K562 (cell line): Measurements from ENCODE around the gene CNPPD1. TPM values are rescaled to one million over a fixed set of nuclear protein-coding genes. Genes with fewer than 3 reads are reported as not detected.
A peak's percentile ranks its signal among the peaks of the same experiment; 100 is the strongest.

ENCODE experiments used
- ATAC-seq: fragments of 200-7000 bp; cut with Tn5 transposase; 3 replicates; pipeline ENCODE4 v1.9.1; 2020; ENCODE audit warnings: moderate library complexity
- Bru-seq: library from RNA; stranded (reverse); fragments of 400-500 nt; gene quantifications from one replicate; lab custom pipeline; 2021; lab: Mats Ljungman, UMichigan
- BruChase-seq, 2 experiments: library from RNA; stranded (reverse); fragments of 400-500 nt; gene quantifications; one replicate each; lab custom pipeline; 2021; lab: Mats Ljungman, UMichigan
- BruUV-seq: library from RNA; stranded (reverse); fragments of 400-500 nt; replicated peaks from 2 replicates; lab custom pipeline; 2021; lab: Mats Ljungman, UMichigan
- CTCF ChIA-PET: fragments of 300-600 bp; formaldehyde crosslinking; extraction: SDS; loops from one replicate; lab custom pipeline; 2021; ENCODE audit warnings: low intra/inter-chr PET ratio; lab: Yijun Ruan, JAX
- POLR2A ChIA-PET: fragments of 300-600, 350-650 bp; sonication (Branson Sonifier 250); formaldehyde crosslinking; extraction: SDS; loops from one replicate; lab custom pipeline; 2021; ENCODE audit warnings: antibody characterized with exemption, inconsistent platforms; lab: Yijun Ruan, JAX
- DNase-seq, 4 experiments: peaks; one replicate each; pipeline versions ENCODE4 v3.0.0 to v3.0.0-alpha.2; 2011 to 2018; ENCODE audit warnings: low spot score in 3 of 4, mixed read lengths in 3 of 4; ENCODE audit errors: extremely low read depth in 1 of 4
- FAIRE-seq: peaks from 2 replicates; lab custom pipeline; 2011; peaks lifted over from hg19 to GRCh38; lab: Jason Lieb, UNC
- H2AFZ ChIP-seq: 2 replicates; pipeline ENCODE4 v1.6.0; 2011; ENCODE audit warnings: low read depth, low read length, control low read depth, inconsistent platforms
- H3K27ac ChIP-seq: fragments of 200-600 bp; 3 replicates; pipeline ENCODE4 v1.8.0; 2011; ENCODE audit warnings: low read depth, mild to moderate bottlenecking, control low read depth, inconsistent platforms, low read length, moderate library complexity, mixed read lengths; ENCODE audit errors: extremely low read depth
- H3K27me3 ChIP-seq, 2 experiments: fragments of 300-600 bp in 1 of 2; 2 replicates in 1 of 2; 3 replicates in 1 of 2; pipeline versions ENCODE4 v1.6.0 to v1.8.0; 2011; ENCODE audit warnings: inconsistent platforms in 2 of 2, low read length in 2 of 2, mild to moderate bottlenecking in 1 of 2, mixed read lengths in 1 of 2, moderate library complexity in 1 of 2; ENCODE audit not compliant: control insufficient read depth in 2 of 2, insufficient read depth in 2 of 2
- H3K36me3 ChIP-seq: fragments of 300-600 bp; 3 replicates; pipeline ENCODE4 v1.8.0; 2011; ENCODE audit warnings: mild to moderate bottlenecking, low read length, inconsistent platforms; ENCODE audit not compliant: control insufficient read depth, insufficient read depth
- H3K4me1 ChIP-seq, 2 experiments: fragments of 200-600 bp in 1 of 2; replicated peaks in 1 of 2; 2 replicates in 1 of 2; 3 replicates in 1 of 2; pipeline versions ENCODE4 v1.5.1 to v1.8.0; 2011; ENCODE audit warnings: inconsistent platforms in 2 of 2, low read length in 2 of 2, mild to moderate bottlenecking in 1 of 2, mixed read lengths in 1 of 2, moderate library complexity in 1 of 2; ENCODE audit not compliant: control insufficient read depth in 2 of 2, insufficient read depth in 2 of 2
- H3K4me2 ChIP-seq: 2 replicates; pipeline ENCODE4 v1.6.1; 2011; ENCODE audit warnings: low read length, control low read depth, inconsistent platforms, mixed read lengths; ENCODE audit not compliant: insufficient read depth
- H3K4me3 ChIP-seq: fragments of 200-600 bp; sonication (generic), shearing (Covaris generic); 2 replicates; pipeline ENCODE4 v1.5.1; 2016; ENCODE audit warnings: control low read depth, inconsistent platforms
- H3K79me2 ChIP-seq: fragments of 200-600 bp; 3 replicates; pipeline ENCODE4 v1.8.0; 2011; ENCODE audit warnings: low read length, inconsistent platforms; ENCODE audit not compliant: control insufficient read depth, insufficient read depth
- H3K9ac ChIP-seq, 2 experiments: 2 replicates each; pipeline versions ENCODE4 v1.6.0 to v1.6.1; 2011; ENCODE audit warnings: low read depth in 2 of 2, low read length in 2 of 2, control low read depth in 1 of 2, inconsistent platforms in 1 of 2, mild to moderate bottlenecking in 1 of 2, mixed read lengths in 1 of 2; ENCODE audit not compliant: insufficient read depth in 1 of 2
- H3K9me1 ChIP-seq: one replicate; pipeline ENCODE4 v1.6.0; 2011; ENCODE audit warnings: inconsistent platforms, mild to moderate bottlenecking, low read length, moderate library complexity; ENCODE audit not compliant: control insufficient read depth, insufficient read depth
- H3K9me3 ChIP-seq: replicated peaks from 2 replicates; pipeline ENCODE4 v1.5.1; 2011; ENCODE audit warnings: low read depth, low read length, inconsistent platforms; ENCODE audit not compliant: control insufficient read depth, insufficient read depth
- H4K20me1 ChIP-seq: replicated peaks from 2 replicates; pipeline ENCODE4 v1.6.1; 2011; ENCODE audit warnings: low read length, inconsistent platforms, mixed read lengths; ENCODE audit not compliant: control insufficient read depth, insufficient read depth
- CREB3L1 ChIP-seq: fragments of 450-650 bp; IDR thresholded peaks from 2 replicates; pipeline ENCODE4 v1.6.1; 2014; ENCODE audit warnings: low read depth, mild to moderate bottlenecking, moderate library complexity, borderline replicate concordance
- DDX20 ChIP-seq: fragments of 450-650 bp; IDR thresholded peaks from 2 replicates; pipeline ENCODE4 v1.6.1; 2016; ENCODE audit warnings: missing genetic modification characterization, low read depth, mild to moderate bottlenecking, missing compliant biosample characterization, moderate library complexity
- ETV5 ChIP-seq: sonication (generic); formaldehyde crosslinking; IDR thresholded peaks from 2 replicates; pipeline ENCODE4 v1.4.0; 2020; ENCODE audit warnings: low read depth, mild to moderate bottlenecking, missing genetic modification reagents
- GATAD2B ChIP-seq: fragments of 450-650 bp; IDR thresholded peaks from 2 replicates; pipeline ENCODE4 v1.6.1; 2017; ENCODE audit warnings: mild to moderate bottlenecking, borderline replicate concordance
- HMBOX1 ChIP-seq: sonication (generic); IDR thresholded peaks from 2 replicates; pipeline ENCODE4 v1.6.1; 2016
- HNRNPH1 ChIP-seq: fragments of 200-400 bp; formaldehyde crosslinking; optimal IDR thresholded peaks from 2 replicates; pipeline ENCODE3; 2017; ENCODE audit warnings: low read depth, mild to moderate bottlenecking, low read length, moderate library complexity
- SMAD3 ChIP-seq: fragments of 450-650 bp; formaldehyde crosslinking; conservative IDR thresholded peaks from 2 replicates; pipeline ENCODE4 v1.4.0; 2020; ENCODE audit warnings: mild to moderate bottlenecking
- TBL1XR1 ChIP-seq, 2 experiments: IDR thresholded peaks; 2 replicates each; pipeline ENCODE4 v1.6.1; 2012; ENCODE audit warnings: improper control_type of control experiment in 2 of 2, low read length in 2 of 2, mild to moderate bottlenecking in 1 of 2
- TCF3 ChIP-seq: sonication (generic); formaldehyde crosslinking; IDR thresholded peaks from 2 replicates; pipeline ENCODE4 v1.4.0; 2020; ENCODE audit warnings: mild to moderate bottlenecking, missing genetic modification reagents
- USF2 ChIP-seq: sonication (generic); formaldehyde crosslinking; IDR thresholded peaks from 2 replicates; pipeline ENCODE4 v1.5.0; 2020; ENCODE audit warnings: missing genetic modification reagents
- ZNF133 ChIP-seq: fragments of 250-450 bp; sonication (Bioruptor Pico); IDR thresholded peaks from 2 replicates; pipeline ENCODE4 v1.4.0; 2020; ENCODE audit warnings: mild to moderate bottlenecking
- ZNF143 ChIP-seq: sonication (generic); formaldehyde crosslinking; IDR thresholded peaks from 2 replicates; pipeline ENCODE4 v1.9.0; 2022; ENCODE audit warnings: mild to moderate bottlenecking, missing genetic modification reagents
- WGBS: fragments of 100-300 bp; shearing (Covaris generic); methylation state at CpG from one replicate; pipeline ENCODE4 v1.1.6; 2016; ENCODE audit warnings: low coverage, mixed read lengths; ENCODE audit not compliant: insufficient coverage; ENCODE audit errors: missing lambda C conversion rate; 5-methylcytosine and 5-hydroxymethylcytosine counted together
- in situ Hi-C: fragments of 300-500 bp; cut with MboI; formaldehyde crosslinking; loops from 4 replicates; pipeline ENCODE4 v1.15.0; 2018; ENCODE audit warnings: inconsistent platforms, mixed read lengths
- intact Hi-C: fragments of 100-400 bp; cut with micrococcal nuclease; formaldehyde crosslinking; loops from 2 replicates; pipeline ENCODE4 v1.14.2; 2022
- long read RNA-seq, 3 experiments: library from polyadenylated mRNA in 2 of 3; library from RNA in 1 of 3; unstranded in 2 of 3; stranded (forward) in 1 of 3; transcript quantifications; one replicate each; pipeline ENCODE4 v2.0.0, GENCODE V29; 2019 to 2022
- polyA minus RNA-seq, 3 experiments: library from RNA; depleted of rRNA, polyadenylated mRNA; stranded (reverse); fragments of >200 nt; gene quantifications; 2 replicates each; pipeline ENCODE4 v1.2.3, GENCODE V29; 2011
- polyA plus RNA-seq, 8 experiments: library from polyadenylated mRNA; depleted of rRNA in 4 of 8; stranded (reverse) in 5 of 8; unstranded in 3 of 8; fragments of >200 nt; fragmentation: Nextera tagmentation in 2 of 8; fragmentation: Illumina TruSeq in 1 of 8; extraction: Ambion mirVana in 2 of 8; extraction: Trizol in 1 of 8; gene quantifications; 2 replicates each; pipeline versions ENCODE4 v1.2.1 to v1.2.3, GENCODE V29; 2011 to 2014; ENCODE audit warnings: inconsistent platforms in 1 of 8, missing spikeins in 1 of 8
- total RNA-seq, 7 experiments: library from RNA; depleted of rRNA in 6 of 7; stranded (reverse); fragments of >200 nt in 6 of 7; fragmentation: Illumina TruSeq in 2 of 7; extraction: Trizol in 2 of 7; gene quantifications; 2 replicates each; pipeline versions ENCODE4 v1.2.1 to v1.2.3, GENCODE V29; 2011 to 2021; ENCODE audit warnings: low replicate concordance in 1 of 7

Gene CNPPD1
- total RNA-seq (2011; cell fraction: chromatin; rRNA removed; ENCODE audit: low replicate concordance) = 15.9 and 42.4 TPM in 2 replicates
- total RNA-seq (2011; cell fraction: nucleolus; rRNA removed) = 40.1 and 42.0 TPM in 2 replicates
- total RNA-seq (2011; cell fraction: nucleoplasm; rRNA removed) = 29.1 and 32.6 TPM in 2 replicates
- 30.5 and 32.2 TPM in 2 replicates for total RNA-seq (2014; rRNA removed)
- 16.3 and 17.4 TPM in 2 replicates for total RNA-seq (2014; rRNA removed; fragmentation: Illumina TruSeq; extraction: Trizol)
- total RNA-seq (2015; rRNA removed; fragmentation: Illumina TruSeq; extraction: Trizol) = 22.3 and 23.3 TPM in 2 replicates
- 51.6 and 53.5 TPM in 2 replicates for total RNA-seq (2021)
- 27.0 and 33.6 TPM in 2 replicates for polyA plus RNA-seq (2011; rRNA removed)
- polyA plus RNA-seq (2011; cell fraction: cytosol; rRNA removed) = 37.6 and 54.6 TPM in 2 replicates
- 53.3 and 68.5 TPM in 2 replicates for polyA plus RNA-seq (2011; cell fraction: nucleus; rRNA removed)
- 46.6 and 49.9 TPM in 2 replicates for polyA plus RNA-seq (2012)
- polyA plus RNA-seq (2014; fragmentation: Illumina TruSeq; extraction: Trizol) = 30.4 and 38.0 TPM in 2 replicates
- polyA plus RNA-seq (2014; fragmentation: Nextera tagmentation; extraction: Ambion mirVana) = 10 to 100 TPM in 1 of 2 experiments, 1 to 10 TPM in 1; 9.9 to 21.9 TPM
- 35.9 and 39.8 TPM in 2 replicates for polyA plus RNA-seq (2014; rRNA removed)
- 13.7 and 15.0 TPM in 2 replicates for polyA minus RNA-seq (2011; rRNA and poly(A)+ RNA removed)
- 10.4 and 13.8 TPM in 2 replicates for polyA minus RNA-seq (2011; cell fraction: cytosol; rRNA and poly(A)+ RNA removed)
- 7.1 and 9.6 TPM in 2 replicates for polyA minus RNA-seq (2011; cell fraction: nucleus; rRNA and poly(A)+ RNA removed)
- Bru-seq, nascent RNA = percentile 74 among the genes with signal in this experiment
- BruChase-seq, experiment 1, labeled RNA remaining after a 2-hour chase = percentile 69 among the genes with signal in this experiment
- percentile 75 among the genes with signal in this experiment for BruChase-seq, experiment 2, labeled RNA remaining after a 6-hour chase
- long read RNA-seq, experiment 1, transcript CNPPD1-201 (8 exons, 2,060 nt) = major isoform, 114 of 202 reads
- long read RNA-seq, experiment 1, partial matches to known transcripts = 24 of 202 reads
- long read RNA-seq, experiment 1, other reads (novel, unspliced or antisense) = 62 of 202 reads
- long read RNA-seq, experiment 2, transcript CNPPD1-201 (8 exons, 2,060 nt) = major isoform, 31 of 60 reads
- long read RNA-seq, experiment 2, partial matches to known transcripts = 7 of 60 reads
- long read RNA-seq, experiment 2, other reads (novel, unspliced or antisense) = 20 of 60 reads
- long read RNA-seq, experiment 3, transcript CNPPD1-201 (8 exons, 2,060 nt) = major isoform, 34 of 47 reads
- long read RNA-seq, experiment 3, partial matches to known transcripts = 2 of 47 reads
- long read RNA-seq, experiment 3, other reads (novel, unspliced or antisense) = 10 of 47 reads

GRCh38 chr2:219176818-219177551 lies at the start of gene CNPPD1:
Gene CNPPD1 (minus strand): TSS chr2:219176925. CDS start chr2:219176828, 97 bp downstream.
- in situ Hi-C loops = no loop called here
- H3K9me3 ChIP-seq = no peaks in the 10 kb centered on the region
- H4K20me1 ChIP-seq = no peaks in the 10 kb centered on the region
- peak within 1 kb of the TSS; percentile 90 to 94 for H3K9ac ChIP-seq
- H3K4me1 ChIP-seq = peaks cover 9 to 25% of the 10 kb centered on the region in 2 experiments; a peak in 4 of 5 replicates
- ATAC-seq (peak; percentile 92), DNase-seq (peak; percentile 80 to 89 (median 84)), FAIRE-seq (peak; percentile 49)
- peak within 1 kb of the TSS; percentile 80 for H3K4me3 ChIP-seq
- peak within 1 kb of the TSS; percentile 100 for H3K4me2 ChIP-seq
- H3K36me3 ChIP-seq = peaks cover 53% of the 10 kb centered on the region; the same call in 2 of the 3 replicates
- H3K27ac ChIP-seq = peak within 1 kb of the TSS; percentile 97
- BruUV-seq = TSS peak; percentile 34
- no peaks in the 10 kb centered on the region for H3K27me3 ChIP-seq
- intact Hi-C loops = loop anchor here (1.0 to 2.0 kb wide), 4 partner anchors 17 to 102 kb away; partner anchors contain the start of genes ABCB6, DNAJB2, NHEJ1 and ZFAND2B
- CTCF ChIA-PET = no interaction called here
- H3K79me2 ChIP-seq = peaks cover 42% of the 10 kb centered on the region
- no peaks in the 10 kb centered on the region for H3K9me1 ChIP-seq
- peak within 1 kb of the TSS; percentile 88 for H2AFZ ChIP-seq
- 0% methylated on average over 26 of the region's 69 CpGs for WGBS
- POLR2A ChIA-PET = interaction anchor here (0.6 to 1.7 kb wide), 12 partner anchors 12 to 118 kb away, joined by 3 to 9 read pairs (median 3); partner anchors contain the start of genes DNAJB2 and ZFAND2B
- TF ChIP-seq GATAD2B = peak; percentile 72; the same call in 1 of the 2 replicates
- TF ChIP-seq DDX20 (tag) = no peak
- TF ChIP-seq HMBOX1 = no peak
- TF ChIP-seq ZNF143 (CRISPR knock-in tag) = no peak
- TF ChIP-seq ETV5 (CRISPR knock-in tag) = peak; percentile 65; the same call in 1 of the 2 replicates
- TF ChIP-seq USF2 = no peak
- 0 out of 2 replicates have a peak, but pooled peaks have one; percentile 21 for TF ChIP-seq SMAD3
- no peak for TF ChIP-seq HNRNPH1
- no peak for TF ChIP-seq TBL1XR1 (IDR thresholded peaks at IDR 0.05; ENCODE audit: low read length in 2 of 2)
- peak; percentile 13; the same call in 1 of the 2 replicates for TF ChIP-seq TCF3
- 0 out of 2 replicates have a peak, but pooled peaks have one; percentile 53 for TF ChIP-seq CREB3L1
- TF ChIP-seq ZNF133 (CRISPR knock-in tag) = no peak
